Measurements from ENCODE around the gene ACVR1B.

DNA sequence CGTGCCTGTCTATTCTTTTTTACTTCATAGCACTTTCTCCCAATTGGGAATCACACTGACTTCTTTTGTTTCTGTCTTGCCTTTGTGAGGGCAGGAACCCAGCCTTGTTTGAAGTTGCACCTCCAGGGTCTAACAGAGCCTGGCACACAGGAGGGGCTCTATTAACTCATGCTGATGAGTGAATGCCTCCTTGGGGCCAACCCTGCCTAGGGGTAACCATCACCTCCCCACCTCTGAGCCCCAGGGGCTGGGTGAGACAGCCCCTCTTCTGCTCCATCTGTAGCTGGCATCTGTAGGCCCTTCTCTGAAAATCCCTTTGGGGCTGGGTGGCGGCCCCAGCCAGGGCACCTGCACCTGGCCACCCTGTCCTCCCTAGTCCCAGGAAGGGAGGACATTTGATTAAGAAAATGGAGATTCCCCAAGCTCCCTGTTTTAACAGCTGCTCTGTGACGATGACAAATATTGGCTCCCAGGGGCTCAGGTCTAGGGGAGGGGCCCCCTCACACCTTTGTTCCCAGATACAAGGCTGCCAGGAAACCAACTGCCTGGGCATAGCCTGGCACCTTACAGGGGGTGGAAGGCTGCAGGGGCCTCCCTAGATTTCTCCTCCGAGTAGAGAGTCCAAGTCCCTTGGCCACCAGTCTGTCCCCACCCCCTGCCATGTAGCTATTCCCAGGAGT is 67.1 kb downstream of the ACVR1B start:
- TF ChIP-seq, protein P1, sequence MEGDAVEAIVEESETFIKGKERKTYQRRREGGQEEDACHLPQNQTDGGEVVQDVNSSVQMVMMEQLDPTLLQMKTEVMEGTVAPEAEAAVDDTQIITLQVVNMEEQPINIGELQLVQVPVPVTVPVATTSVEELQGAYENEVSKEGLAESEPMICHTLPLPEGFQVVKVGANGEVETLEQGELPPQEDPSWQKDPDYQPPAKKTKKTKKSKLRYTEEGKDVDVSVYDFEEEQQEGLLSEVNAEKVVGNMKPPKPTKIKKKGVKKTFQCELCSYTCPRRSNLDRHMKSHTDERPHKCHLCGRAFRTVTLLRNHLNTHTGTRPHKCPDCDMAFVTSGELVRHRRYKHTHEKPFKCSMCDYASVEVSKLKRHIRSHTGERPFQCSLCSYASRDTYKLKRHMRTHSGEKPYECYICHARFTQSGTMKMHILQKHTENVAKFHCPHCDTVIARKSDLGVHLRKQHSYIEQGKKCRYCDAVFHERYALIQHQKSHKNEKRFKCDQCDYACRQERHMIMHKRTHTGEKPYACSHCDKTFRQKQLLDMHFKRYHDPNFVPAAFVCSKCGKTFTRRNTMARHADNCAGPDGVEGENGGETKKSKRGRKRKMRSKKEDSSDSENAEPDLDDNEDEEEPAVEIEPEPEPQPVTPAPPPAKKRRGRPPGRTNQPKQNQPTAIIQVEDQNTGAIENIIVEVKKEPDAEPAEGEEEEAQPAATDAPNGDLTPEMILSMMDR (conservative IDR thresholded peaks at IDR 0.05): no peak
- TF ChIP-seq EZH2 (IDR thresholded peaks at IDR 0.05; ENCODE audit: low read depth): no peak

All from PC-9 (cell line).